22Rv1 (cell line): ENCODE data around the gene PDK2.

Experiments used
- CTCF ChIP-seq: fragments of 450-650 bp; IDR thresholded peaks from 2 replicates; pipeline ENCODE4 v1.5.1; 2017; ENCODE audit warnings: mild to moderate bottlenecking
- ZFX ChIP-seq: fragments of 450-650 bp; IDR thresholded peaks from 2 replicates; pipeline ENCODE4 v1.6.1; 2017; ENCODE audit warnings: antibody characterized with exemption, borderline replicate concordance

DNA sequence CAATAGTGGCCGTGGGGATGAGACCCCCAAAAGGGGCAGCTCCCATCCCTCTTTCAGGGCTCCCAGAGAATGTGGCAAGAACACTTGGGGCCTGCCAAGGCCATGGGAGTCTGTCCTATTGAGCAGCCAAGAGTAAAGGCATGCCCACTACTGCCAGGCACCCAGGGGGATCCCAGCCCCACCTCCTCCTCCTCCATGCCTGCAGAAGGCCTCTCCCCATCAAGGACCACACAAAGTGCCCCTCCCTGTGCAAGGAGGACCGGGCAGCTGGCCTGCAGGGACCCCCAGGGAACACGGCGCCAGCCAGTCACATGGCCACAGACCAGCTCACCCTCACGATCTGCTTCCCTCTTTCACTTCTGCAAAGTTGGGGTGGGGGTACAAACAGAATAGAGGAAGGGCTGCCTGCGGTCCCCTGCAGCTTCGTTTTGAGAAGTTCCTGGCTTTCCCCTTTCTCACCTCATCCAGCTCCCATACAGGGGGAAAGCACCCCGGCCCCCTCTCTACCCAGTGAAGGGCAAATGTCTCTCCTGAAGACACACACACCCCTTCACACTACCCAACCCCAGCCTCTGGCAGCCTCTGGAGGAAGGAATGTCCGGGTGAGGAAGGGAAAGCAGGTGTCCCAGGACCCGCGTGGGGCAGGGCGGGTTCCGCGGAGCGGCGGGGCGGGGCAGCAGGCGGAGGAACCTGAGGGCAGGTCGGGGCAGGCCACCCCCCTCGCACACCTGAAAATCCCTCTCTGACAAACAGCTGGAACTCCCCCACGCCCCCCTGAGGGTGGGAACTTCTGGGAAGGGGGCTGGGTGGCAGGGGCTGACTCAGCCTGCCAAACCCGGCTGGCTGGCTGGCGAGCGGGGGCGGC is 53.3 kb downstream of the PDK2 start:
- TF ChIP-seq CTCF (no peak), ZFX (no peak)
